Astrocyte of the cerebellum (primary cell): ENCODE data around the gene MAL.
A peak's percentile ranks its signal among the peaks of the same experiment; 100 is the strongest.

Experiments used
- DNase-seq: peaks from one replicate; pipeline ENCODE4 v3.0.0-alpha.2; 2011; ENCODE audit warnings: low read depth
- H3K4me3 ChIP-seq: 2 replicates; pipeline ENCODE4 v1.5.1; 2011; ENCODE audit warnings: mild to moderate bottlenecking, low read depth, low read length, moderate library complexity
- CTCF ChIP-seq: IDR thresholded peaks from 2 replicates; pipeline ENCODE4 v1.5.1; 2012; ENCODE audit warnings: low read length, low read depth, moderate library complexity, mild to moderate bottlenecking; ENCODE audit errors: missing control alignments
- in situ Hi-C: cut with HindIII; loops from 2 replicates; pipeline ENCODE4 v1.10.0; 2017; ENCODE audit warnings: low sequenced_read_pairs

MAL gene

GRCh38 chr2:95073856-95074662, 48.6 kb downstream of the MAL start:
- no peak overlapping the region for H3K4me3 ChIP-seq
- no peak for TF ChIP-seq CTCF
- in situ Hi-C loops = no loop called here
- no peak for DNase-seq

GRCh38 chr2:95074663-95075439, 49.3 kb downstream of the MAL start:
- in situ Hi-C loops = no loop called here
- TF ChIP-seq CTCF = no peak
- DNase-seq = no peak
- no peak overlapping the region for H3K4me3 ChIP-seq

- no peak for TF ChIP-seq CTCF
- DNase-seq = no peak
- H3K4me3 ChIP-seq = no peak overlapping the region
- in situ Hi-C loops = no loop called here
Measured at GRCh38 chr2:95075440-95076132, 50.1 kb downstream of the MAL start.

GRCh38 chr2:95076705-95077529, 51.4 kb downstream of the MAL start:
- peak; percentile 90 for TF ChIP-seq CTCF
- DNase-seq = peak; percentile 19
- in situ Hi-C loops = no loop called here
- peak overlapping the region; percentile 45 for H3K4me3 ChIP-seq

GRCh38 chr2:95077530-95077825, 52.0 kb downstream of the MAL start:
- no peak for DNase-seq
- in situ Hi-C loops = no loop called here
- no peak overlapping the region for H3K4me3 ChIP-seq
- TF ChIP-seq CTCF = no peak
